HL-60/S4 treated with retinoic acid at 250 ng/mL for 4 days and 3 days (cell line): Measurements from ENCODE around the gene UTS2R.
"Not testable (repeated sequence)": the region's sequence is repeated elsewhere in the genome, so short reads cannot be mapped to it uniquely, and the experiment has no call there.

Experiments used
- in situ Hi-C: fragments of 300-500 bp; cut with MboI; formaldehyde crosslinking; loops from 2 replicates; pipeline ENCODE4 v1.7.0; 2022; ENCODE audit warnings: low sequenced_read_pairs

Gene UTS2R

DNA sequence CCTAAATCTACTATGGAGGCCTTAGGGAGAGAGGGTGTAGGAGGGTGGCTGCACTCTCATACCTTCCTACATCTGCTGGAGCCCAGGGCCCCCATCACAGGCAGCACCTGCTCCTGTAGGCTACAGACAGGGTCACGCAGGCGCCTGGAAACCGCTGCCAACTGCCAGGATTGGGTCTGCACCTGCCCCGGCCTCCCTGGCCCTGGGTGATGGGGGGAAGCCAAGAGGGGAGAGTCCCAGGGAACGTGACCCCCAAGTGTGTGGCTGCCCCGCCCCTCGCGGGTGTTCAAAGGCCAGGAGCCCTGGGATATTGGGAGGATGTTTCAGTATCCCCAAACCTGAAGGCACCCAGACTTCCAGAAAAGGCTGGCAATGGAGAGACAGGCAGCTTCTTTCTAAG, 18.1 kb upstream of the UTS2R start:
- in situ Hi-C loops, result loop anchor here (5.0 kb wide), 1 partner anchor 54 kb away; no protein-coding TSS in a partner anchor

- in situ Hi-C loops, result loop anchor here (5.0 kb wide), 1 partner anchor 52 kb away; no protein-coding TSS in a partner anchor
Measured at GRCh38 chr17:82354804-82355308, 16.7 kb upstream of the UTS2R start.

DNA sequence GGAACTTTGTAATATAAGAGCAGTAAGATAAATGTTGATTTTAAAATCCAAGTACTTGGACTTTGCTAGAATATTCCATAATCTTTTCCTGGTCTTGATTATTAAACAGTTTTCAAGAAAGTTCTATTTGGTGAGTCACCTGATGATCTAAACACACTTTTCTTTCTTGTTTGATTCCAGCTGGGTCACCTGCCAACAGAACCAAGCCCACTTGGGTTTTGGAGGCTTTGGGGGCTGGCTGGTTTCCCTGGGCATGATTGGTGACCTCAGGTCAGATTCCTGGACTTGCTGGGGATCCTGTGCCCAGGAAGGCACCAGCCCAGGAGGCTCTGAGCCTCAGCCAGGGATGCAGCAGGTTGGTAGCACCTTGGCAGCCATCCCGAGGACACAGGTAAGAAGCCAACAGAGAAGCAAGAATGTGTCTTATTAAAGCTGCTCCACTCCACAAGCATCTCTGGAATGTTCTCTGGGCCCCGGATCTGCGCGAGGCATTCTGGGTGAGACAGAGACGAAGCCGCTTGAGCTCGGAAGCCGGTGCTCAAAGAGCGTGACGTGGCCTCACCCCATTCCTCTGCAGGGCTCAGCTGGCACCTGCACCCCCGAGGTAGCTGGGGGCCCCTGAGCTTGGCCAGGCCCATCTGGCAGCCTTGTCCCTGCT, 15.7 kb upstream of the UTS2R start:
- in situ Hi-C loops, result no loop called here

- in situ Hi-C loops, result no loop called here
Measured at GRCh38 chr17:82356845-82357355, 14.7 kb upstream of the UTS2R start.

GRCh38 chr17:82357394-82357793, 14.2 kb upstream of the UTS2R start:
- in situ Hi-C loops, result no loop called here

- in situ Hi-C loops, result no loop called here
Measured at GRCh38 chr17:82358465-82359350, 12.9 kb upstream of the UTS2R start, which contains the start of gene TEX19. TEX19 (plus strand) TSS chr17:82359247; CDS start chr17:82362151, 2,904 bp downstream.

GRCh38 chr17:82359451-82360074, 12.0 kb upstream of the UTS2R start:
- in situ Hi-C loops, result not testable (repeated sequence)

DNA sequence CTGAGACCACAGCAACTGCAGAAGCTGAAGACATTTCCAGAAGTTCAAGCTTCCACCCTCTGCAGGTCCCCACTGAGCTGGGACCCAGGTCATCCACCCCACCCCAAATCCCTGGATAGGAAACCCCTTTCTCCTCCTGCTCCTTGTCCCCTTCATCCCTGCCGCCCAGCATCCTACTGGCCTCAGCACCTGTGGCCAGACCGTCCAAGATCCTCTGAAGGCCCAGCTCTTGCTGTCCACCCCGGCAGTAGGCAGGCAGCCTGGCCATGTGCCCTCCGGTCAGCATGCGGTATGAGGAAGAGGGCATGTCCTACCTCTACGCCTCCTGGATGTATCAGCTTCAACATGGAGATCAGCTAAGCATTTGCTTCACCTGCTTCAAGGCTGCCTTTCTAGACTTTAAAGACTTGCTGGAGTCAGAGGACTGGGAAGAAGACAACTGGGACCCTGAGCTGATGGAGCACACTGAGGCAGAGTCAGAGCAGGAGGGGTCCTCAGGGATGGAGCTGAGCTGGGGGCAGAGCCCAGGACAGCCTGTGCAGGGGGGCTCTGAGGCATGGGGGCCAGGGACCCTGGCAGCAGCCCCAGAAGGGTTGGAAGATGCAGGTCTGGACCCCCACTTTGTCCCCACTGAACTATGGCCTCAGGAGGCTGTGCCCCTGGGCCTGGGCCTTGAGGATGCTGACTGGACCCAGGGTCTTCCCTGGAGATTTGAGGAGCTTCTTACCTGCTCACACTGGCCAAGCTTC, 9.5 kb upstream of the UTS2R start:
- in situ Hi-C loops, result no loop called here

DNA sequence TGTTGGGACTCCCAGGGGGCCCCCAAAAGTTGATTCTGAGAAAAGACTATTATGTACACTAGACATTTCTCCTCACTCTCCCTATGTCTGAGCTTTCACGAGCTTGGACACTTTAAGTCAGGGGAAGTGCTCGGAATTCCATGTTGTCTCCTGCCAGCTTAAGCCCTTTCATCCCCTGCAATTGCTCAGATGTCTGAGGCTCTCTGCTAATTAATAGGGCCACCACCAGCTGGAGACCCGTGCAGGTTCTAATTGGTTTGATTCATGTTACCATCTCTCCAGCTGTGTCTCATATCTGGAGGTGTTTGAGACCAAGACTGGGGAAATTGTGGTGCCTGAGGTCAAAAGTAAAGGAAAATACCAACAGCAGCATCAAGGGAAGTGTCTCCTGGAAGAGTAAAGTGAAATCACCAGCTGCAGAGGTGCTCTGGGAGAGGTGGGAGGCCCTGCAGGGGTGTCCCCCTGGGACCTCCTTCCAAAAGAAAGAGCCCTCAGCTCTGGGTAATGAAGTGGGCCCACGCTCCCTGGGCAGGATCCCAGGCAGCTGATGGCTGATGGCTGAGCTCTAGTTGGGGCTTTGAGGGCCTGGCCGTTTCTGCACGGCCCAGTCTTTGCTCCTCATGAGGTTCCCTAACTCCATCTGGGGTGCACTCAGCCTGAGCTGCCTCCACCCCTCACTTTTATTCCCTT, 5.8 kb upstream of the UTS2R start:
- in situ Hi-C loops, result no loop called here

DNA sequence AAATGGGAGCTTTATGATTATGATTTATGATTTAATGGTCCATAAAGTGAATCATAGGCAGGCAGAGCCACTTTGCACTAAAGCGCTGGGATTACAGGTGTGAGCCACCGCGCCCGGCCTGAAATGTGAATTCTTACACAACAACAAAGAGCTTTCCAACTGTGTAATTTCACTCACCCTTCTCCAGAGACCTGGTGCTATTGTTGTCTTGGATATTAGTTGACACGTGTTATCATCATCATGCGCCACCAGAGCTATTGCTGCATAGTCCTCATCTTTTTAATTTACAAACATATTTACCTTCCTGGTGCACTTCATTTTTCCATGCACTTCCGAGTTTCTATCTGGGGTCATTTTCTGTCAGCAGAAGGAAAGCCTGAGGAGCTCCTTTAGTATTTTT, 4.8 kb upstream of the UTS2R start:
- in situ Hi-C loops, result no loop called here

GRCh38 chr17:82367724-82368524, 3.6 kb upstream of the UTS2R start:
- in situ Hi-C loops, result no loop called here

DNA sequence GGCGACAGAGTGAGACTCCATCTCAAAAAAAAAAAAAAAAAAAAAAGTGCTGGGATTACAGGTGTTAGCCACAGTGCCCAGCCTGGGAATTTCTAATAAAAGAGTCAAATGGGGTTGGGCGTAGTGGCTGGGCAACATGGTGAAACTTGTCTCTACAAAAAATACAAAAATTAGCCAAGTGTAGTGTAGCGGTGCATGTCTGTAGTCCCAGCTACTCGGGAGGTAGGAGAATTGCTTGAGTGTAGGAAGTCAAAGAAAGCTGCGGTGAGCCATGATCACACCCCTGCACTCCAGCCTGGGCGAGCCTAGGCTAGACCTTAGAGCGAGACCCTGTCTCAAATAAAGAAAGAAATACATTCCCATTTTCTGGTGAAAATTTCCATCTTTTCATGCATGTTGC, 2.4 kb upstream of the UTS2R start:
- in situ Hi-C loops, result no loop called here

GRCh38 chr17:82370471-82371332, 863 bp upstream of the UTS2R start:
- in situ Hi-C loops, result no loop called here

DNA sequence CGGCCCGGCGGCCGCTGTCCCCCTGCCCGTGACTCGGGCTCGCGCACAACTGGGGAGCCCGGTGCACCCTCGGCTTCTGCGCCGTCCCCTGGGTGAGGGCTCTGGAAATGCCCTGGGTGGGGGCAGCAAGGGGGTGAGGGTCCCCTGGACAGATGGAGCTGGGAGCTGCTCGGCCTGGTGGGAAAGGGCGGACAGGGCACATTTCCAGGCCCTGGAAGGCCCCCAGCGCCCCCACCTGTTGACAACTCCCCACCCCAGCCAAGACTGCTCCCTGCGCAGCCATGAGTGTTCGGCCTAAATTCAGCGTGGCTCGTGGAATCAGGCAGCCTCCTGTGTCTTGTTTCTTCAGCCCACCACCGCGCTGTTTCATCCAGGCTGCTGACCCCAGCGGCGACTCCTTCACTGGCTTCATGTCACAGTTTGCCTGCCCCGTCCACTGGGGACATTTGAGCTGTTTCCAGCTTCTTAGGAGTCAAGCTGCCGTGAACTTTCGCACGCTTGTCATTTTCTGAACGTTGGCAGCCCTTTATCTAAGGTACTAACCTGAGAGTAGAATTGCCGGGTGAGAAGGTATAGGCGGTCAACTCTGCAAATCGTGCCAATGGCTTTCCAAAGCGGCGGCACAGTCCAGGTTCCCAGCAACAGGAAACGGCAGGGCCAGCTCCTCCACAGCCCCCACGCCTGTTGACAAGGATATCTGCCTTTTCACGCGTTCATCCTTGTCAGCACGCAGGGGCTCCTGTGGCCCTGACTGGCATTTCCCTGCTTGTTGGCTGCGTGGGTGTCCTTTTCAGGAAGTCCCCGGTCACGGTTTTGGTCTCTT, 895 bp downstream of the UTS2R start:
- in situ Hi-C loops, result no loop called here

DNA sequence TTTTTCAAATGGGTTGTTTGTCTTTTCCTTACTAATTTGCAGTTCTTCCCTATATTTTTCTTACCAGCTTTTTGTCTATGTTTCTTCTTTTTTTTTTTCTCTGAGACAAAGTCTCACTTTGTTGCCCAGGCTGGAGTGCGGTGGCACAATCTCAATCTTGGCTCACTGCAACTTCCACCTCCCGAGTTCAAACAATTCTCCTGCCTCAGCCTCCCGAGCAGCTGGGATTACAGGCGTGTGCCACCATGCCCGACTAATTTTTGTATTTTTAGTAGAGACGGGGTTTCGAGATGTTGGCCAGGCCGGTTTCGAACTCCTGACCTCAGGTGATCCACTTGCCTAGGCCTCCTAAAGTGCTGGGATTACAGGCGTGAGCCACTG, 1.5 kb downstream of the UTS2R start:
- in situ Hi-C loops, result not testable (repeated sequence)

- in situ Hi-C loops, result no loop called here
Measured at GRCh38 chr17:82373731-82374625, 2.4 kb downstream of the UTS2R start.
